ENCODE data around the gene ATP23. TPM values are rescaled to one million over a fixed set of nuclear protein-coding genes. Genes with fewer than 3 reads are reported as not detected.

ATP23 gene
- total and polyA plus RNA-seq, 2 donors (not counting 3 experiments of a cell fraction or from before 2014, with no cell fraction given): 5.9 to 9.0 TPM

DNA sequence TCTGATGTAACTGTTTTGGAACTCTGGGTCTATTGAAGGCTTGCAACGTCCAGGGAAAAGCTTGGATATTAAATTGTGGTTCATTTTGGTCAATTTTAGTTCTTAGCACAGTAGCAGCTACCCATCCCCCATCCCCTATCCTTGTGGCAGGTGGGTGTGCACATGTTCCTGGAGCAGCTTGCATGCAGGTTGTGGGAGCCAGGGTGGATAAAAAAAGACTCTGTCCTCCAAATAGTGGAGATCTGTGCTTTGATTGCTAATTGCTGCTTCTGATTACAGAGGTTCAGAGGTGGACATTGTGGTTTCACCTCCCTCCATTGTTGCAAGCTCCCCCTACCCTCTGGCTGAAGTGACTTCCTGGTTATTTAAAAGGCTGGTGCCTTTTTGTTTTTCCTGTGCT is 23.1 kb downstream of the ATP23 start:
- intact Hi-C loops (cut with micrococcal nuclease): no loop called here
- dilution Hi-C loops (cut with MboI; ENCODE audit: extremely low pct_ligation_motif_present, low sequenced_read_pairs): no loop called here
- no peak overlapping the region for H3K27ac ChIP-seq (ENCODE audit: insufficient read depth, low read depth, low read length)
- TF ChIP-seq, protein P1, sequence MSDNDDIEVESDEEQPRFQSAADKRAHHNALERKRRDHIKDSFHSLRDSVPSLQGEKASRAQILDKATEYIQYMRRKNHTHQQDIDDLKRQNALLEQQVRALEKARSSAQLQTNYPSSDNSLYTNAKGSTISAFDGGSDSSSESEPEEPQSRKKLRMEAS (IDR thresholded peaks at IDR 0.05; ENCODE audit: insufficient read depth, insufficient read length): no peak
- no peak for TF ChIP-seq EZH2 (IDR thresholded peaks at IDR 0.05; ENCODE audit: borderline replicate concordance, low read depth, low read length, severe bottlenecking)
- no peak overlapping the region for H2AFZ ChIP-seq (ENCODE audit: low read depth, low read length)
- FAIRE-seq (no peak), DNase-seq (ENCODE audit: low read depth, low spot score) (no peak)
- no peaks in the 10 kb centered on the region for H3K9me1 ChIP-seq (replicated peaks; ENCODE audit: control insufficient read depth, extremely low read depth, insufficient read depth, low read length)
- H3K9me3 ChIP-seq (replicated peaks; ENCODE audit: control insufficient read depth, insufficient read depth, low read length): no peaks in the 10 kb centered on the region
- no TSS peak for BruUV-seq (replicated peaks)
- POLR2A ChIA-PET: no interaction called here
- H3K9ac ChIP-seq (replicated peaks; ENCODE audit: extremely low read depth, insufficient read depth, low read length): no peak overlapping the region
- no peaks in the 10 kb centered on the region for H4K20me1 ChIP-seq (replicated peaks; ENCODE audit: control insufficient read depth, extremely low read depth, insufficient read depth, low read length)
- no peaks in the 10 kb centered on the region for H3K36me3 ChIP-seq (ENCODE audit: control insufficient read depth in 2 of 2, extremely low read depth in 1 of 2, insufficient read depth in 2 of 2, low read length in 2 of 2)
- H3K4me1 ChIP-seq (ENCODE audit: control insufficient read depth, extremely low read depth, insufficient read depth, low read length): no peaks in the 10 kb centered on the region
- H3K4me2 ChIP-seq (ENCODE audit: insufficient read depth, low read length): no peak overlapping the region
- H3K79me2 ChIP-seq (ENCODE audit: control insufficient read depth, insufficient read depth, low read length): no peaks in the 10 kb centered on the region
- no peak overlapping the region for H3K4me3 ChIP-seq (replicated peaks in 1 of 3; ENCODE audit: insufficient read depth in 1 of 3, low read depth in 1 of 3, low read length in 3 of 3)
- CTCF ChIA-PET: no interaction called here
- H3K27me3 ChIP-seq (ENCODE audit: control insufficient read depth in 2 of 2, insufficient read depth in 2 of 2, low read length in 2 of 2): no peaks in the 10 kb centered on the region

GRCh38 chr12:57965766-57966165 is 24.4 kb downstream of the ATP23 start:
- ChIA-PET CTCF (no interaction called here), POLR2A (no interaction called here)
- no peaks in the 10 kb centered on the region for H3K9me1 ChIP-seq (replicated peaks; ENCODE audit: control insufficient read depth, extremely low read depth, insufficient read depth, low read length)
- DNase-seq (ENCODE audit: low read depth, low spot score) (no peak), FAIRE-seq (no peak)
- no peaks in the 10 kb centered on the region for H4K20me1 ChIP-seq (replicated peaks; ENCODE audit: control insufficient read depth, extremely low read depth, insufficient read depth, low read length)
- H3K9me3 ChIP-seq (replicated peaks; ENCODE audit: control insufficient read depth, insufficient read depth, low read length): no peaks in the 10 kb centered on the region
- H3K36me3 ChIP-seq (ENCODE audit: control insufficient read depth in 2 of 2, extremely low read depth in 1 of 2, insufficient read depth in 2 of 2, low read length in 2 of 2): no peaks in the 10 kb centered on the region
- dilution Hi-C loops (cut with MboI; ENCODE audit: extremely low pct_ligation_motif_present, low sequenced_read_pairs): no loop called here
- no peak overlapping the region for H3K27ac ChIP-seq (ENCODE audit: insufficient read depth, low read depth, low read length)
- no peaks in the 10 kb centered on the region for H3K27me3 ChIP-seq (ENCODE audit: control insufficient read depth in 2 of 2, insufficient read depth in 2 of 2, low read length in 2 of 2)
- intact Hi-C loops (cut with micrococcal nuclease): no loop called here
- H3K4me2 ChIP-seq (ENCODE audit: insufficient read depth, low read length): no peak overlapping the region
- H3K4me1 ChIP-seq (ENCODE audit: control insufficient read depth, extremely low read depth, insufficient read depth, low read length): no peaks in the 10 kb centered on the region
- no peak overlapping the region for H3K4me3 ChIP-seq (replicated peaks in 1 of 3; ENCODE audit: insufficient read depth in 1 of 3, low read depth in 1 of 3, low read length in 3 of 3)
- TF ChIP-seq POLR2AphosphoS5 (IDR thresholded peaks at IDR 0.05; ENCODE audit: insufficient read depth, low read depth, low read length): no peak
- no peak for TF ChIP-seq EZH2 (IDR thresholded peaks at IDR 0.05; ENCODE audit: borderline replicate concordance, low read depth, low read length, severe bottlenecking)
- no peak for TF ChIP-seq MYC (IDR thresholded peaks at IDR 0.05; ENCODE audit: low read depth, low read length)
- TF ChIP-seq JUN (IDR thresholded peaks at IDR 0.05; ENCODE audit: borderline replicate concordance, insufficient read depth, insufficient read length, low read depth): no peak
- TF ChIP-seq, protein P1 (IDR thresholded peaks at IDR 0.05; ENCODE audit: insufficient read depth, insufficient read length): no peak
- TF ChIP-seq FOS (IDR thresholded peaks at IDR 0.05; ENCODE audit: borderline replicate concordance, insufficient read depth, low read length): no peak
- TF ChIP-seq, protein P2, sequence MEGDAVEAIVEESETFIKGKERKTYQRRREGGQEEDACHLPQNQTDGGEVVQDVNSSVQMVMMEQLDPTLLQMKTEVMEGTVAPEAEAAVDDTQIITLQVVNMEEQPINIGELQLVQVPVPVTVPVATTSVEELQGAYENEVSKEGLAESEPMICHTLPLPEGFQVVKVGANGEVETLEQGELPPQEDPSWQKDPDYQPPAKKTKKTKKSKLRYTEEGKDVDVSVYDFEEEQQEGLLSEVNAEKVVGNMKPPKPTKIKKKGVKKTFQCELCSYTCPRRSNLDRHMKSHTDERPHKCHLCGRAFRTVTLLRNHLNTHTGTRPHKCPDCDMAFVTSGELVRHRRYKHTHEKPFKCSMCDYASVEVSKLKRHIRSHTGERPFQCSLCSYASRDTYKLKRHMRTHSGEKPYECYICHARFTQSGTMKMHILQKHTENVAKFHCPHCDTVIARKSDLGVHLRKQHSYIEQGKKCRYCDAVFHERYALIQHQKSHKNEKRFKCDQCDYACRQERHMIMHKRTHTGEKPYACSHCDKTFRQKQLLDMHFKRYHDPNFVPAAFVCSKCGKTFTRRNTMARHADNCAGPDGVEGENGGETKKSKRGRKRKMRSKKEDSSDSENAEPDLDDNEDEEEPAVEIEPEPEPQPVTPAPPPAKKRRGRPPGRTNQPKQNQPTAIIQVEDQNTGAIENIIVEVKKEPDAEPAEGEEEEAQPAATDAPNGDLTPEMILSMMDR (IDR thresholded peaks at IDR 0.05; ENCODE audit: extremely low read depth in 1 of 2, insufficient read depth in 1 of 2, low read depth in 1 of 2, low read length in 2 of 2): no peak
- TF ChIP-seq GATA2 (IDR thresholded peaks at IDR 0.05; ENCODE audit: insufficient read depth, insufficient read length, low read depth, low read length): no peak
- TF ChIP-seq POLR2A (IDR thresholded peaks at IDR 0.05; ENCODE audit: low read depth, low read length): no peak
- no peak overlapping the region for H2AFZ ChIP-seq (ENCODE audit: low read depth, low read length)
- H3K79me2 ChIP-seq (ENCODE audit: control insufficient read depth, insufficient read depth, low read length): no peaks in the 10 kb centered on the region
- no peak overlapping the region for H3K9ac ChIP-seq (replicated peaks; ENCODE audit: extremely low read depth, insufficient read depth, low read length)
- no TSS peak for BruUV-seq (replicated peaks)

Data from endothelial cell of umbilical vein (primary cell).